Activated T-cell treated with anti-CD3 and anti-CD28 coated beads, Interleukin-2, amount 50 U/mL, for 24 hours (primary cell): Measurements from ENCODE around the gene UGGT2.
A peak's percentile ranks its signal among the peaks of the same experiment; 100 is the strongest.
"Not testable (repeated sequence)": the region's sequence is repeated elsewhere in the genome, so short reads cannot be mapped to it uniquely, and the experiment has no call there.

Source experiments
- DNase-seq: peaks from one replicate; pipeline ENCODE4 v3.0.0-alpha.2; 2020
- H3K27ac Mint-ChIP-seq: 2 replicates; pipeline ENCODE4 v1.8.0; 2020; ENCODE audit warnings: mild to moderate bottlenecking, mixed read lengths
- H3K27me3 Mint-ChIP-seq: 2 replicates; pipeline ENCODE4 v1.8.0; 2020; ENCODE audit warnings: mixed read lengths
- H3K36me3 Mint-ChIP-seq: 2 replicates; pipeline ENCODE4 v1.8.0; 2020; ENCODE audit warnings: low read depth, mixed read lengths
- H3K4me1 Mint-ChIP-seq: 2 replicates; pipeline ENCODE4 v1.8.0; 2020; ENCODE audit warnings: low read depth, mixed read lengths
- H3K4me3 Mint-ChIP-seq: 2 replicates; pipeline ENCODE4 v1.8.0; 2020; ENCODE audit warnings: mild to moderate bottlenecking, moderate library complexity, mixed read lengths
- H3K9me3 Mint-ChIP-seq: 2 replicates; pipeline ENCODE4 v1.8.0; 2020; ENCODE audit warnings: mixed read lengths

Gene UGGT2

DNA sequence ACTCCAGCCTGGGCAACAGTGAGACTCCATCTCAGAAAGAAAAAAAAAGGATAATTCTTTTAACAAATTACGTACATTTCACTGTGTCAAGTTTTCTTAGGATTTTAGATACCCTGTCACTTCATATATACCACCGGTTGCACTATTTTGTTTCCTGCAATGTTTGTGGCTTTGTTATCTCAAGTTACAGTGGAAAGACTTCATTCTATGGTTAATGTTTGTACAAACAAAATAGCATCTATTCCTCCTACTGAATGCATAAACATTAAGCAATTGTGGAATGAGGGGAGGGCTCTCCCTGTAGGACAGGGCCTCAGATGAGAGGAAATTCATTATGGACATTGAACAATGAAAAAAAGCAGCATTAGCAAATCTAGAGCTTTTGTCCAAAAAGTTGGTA is 256.2 kb downstream of the UGGT2 start:
- H3K36me3 Mint-ChIP-seq = peaks cover 30% of the 10 kb centered on the region
- no peak overlapping the region for H3K27ac Mint-ChIP-seq
- H3K4me1 Mint-ChIP-seq = no peaks in the 10 kb centered on the region
- no peak overlapping the region for H3K4me3 Mint-ChIP-seq
- H3K9me3 Mint-ChIP-seq = no peaks in the 10 kb centered on the region
- DNase-seq = no peak
- peaks cover under 1% of the 10 kb centered on the region for H3K27me3 Mint-ChIP-seq

DNA sequence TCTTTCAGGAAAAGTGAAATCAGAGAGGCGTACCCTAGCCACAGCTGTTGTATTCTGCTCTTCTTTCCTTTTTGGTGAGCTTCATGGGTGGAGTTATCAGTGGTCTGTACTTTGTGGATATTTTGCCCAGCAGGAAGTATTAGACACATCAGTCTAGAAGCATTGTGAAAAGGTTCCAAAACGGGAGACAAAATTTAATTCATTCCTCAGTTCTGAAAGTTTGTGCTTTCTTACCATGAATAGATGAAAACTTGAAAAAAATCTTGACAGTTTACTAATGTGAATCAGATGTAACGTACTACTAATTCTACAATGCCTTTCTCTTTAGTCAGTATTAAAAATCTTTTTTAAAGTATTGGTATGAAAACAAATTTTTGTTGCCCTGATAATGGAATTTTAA is 259.4 kb downstream of the UGGT2 start:
- Mint-ChIP-seq H3K36me3 (peaks cover 61% of the 10 kb centered on the region), H3K27ac (no peak overlapping the region)

DNA sequence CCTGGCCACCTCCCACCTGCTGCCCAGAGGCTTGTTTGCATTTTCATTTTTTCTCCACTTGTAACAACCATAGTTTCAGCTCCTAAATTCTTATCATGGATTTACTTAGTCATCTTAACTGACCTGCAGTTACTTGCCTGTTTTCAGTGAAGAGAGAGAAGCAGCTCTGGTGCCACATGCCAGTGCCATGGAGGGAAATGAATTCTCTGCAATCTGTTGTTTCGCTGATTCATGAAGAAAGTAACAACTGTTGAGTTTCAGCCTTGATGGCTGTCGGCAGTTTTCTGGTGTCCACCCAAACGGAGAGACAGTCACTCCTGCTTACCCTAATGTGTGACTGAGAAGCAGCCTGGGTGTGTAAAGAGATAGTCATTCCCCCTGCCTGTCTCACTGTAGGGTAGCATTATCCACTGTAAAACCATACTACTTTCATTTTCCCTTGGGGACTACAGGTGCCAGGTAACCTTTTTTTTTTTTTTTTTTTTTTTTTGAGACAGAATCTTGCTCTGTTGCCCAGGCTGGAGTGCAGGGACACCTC is 260.1 kb downstream of the UGGT2 start:
- Mint-ChIP-seq H3K27ac (peak overlapping the region; percentile 37), H3K27me3 (no peaks in the 10 kb centered on the region), H3K36me3 (peaks cover 68% of the 10 kb centered on the region)

More for the DNA sequence above, 259.4 kb downstream of the UGGT2 start:
- Mint-ChIP-seq H3K27me3 (no peaks in the 10 kb centered on the region), H3K9me3 (no peaks in the 10 kb centered on the region), H3K4me3 (no peak overlapping the region), H3K4me1 (no peaks in the 10 kb centered on the region)
- no peak for DNase-seq

DNA sequence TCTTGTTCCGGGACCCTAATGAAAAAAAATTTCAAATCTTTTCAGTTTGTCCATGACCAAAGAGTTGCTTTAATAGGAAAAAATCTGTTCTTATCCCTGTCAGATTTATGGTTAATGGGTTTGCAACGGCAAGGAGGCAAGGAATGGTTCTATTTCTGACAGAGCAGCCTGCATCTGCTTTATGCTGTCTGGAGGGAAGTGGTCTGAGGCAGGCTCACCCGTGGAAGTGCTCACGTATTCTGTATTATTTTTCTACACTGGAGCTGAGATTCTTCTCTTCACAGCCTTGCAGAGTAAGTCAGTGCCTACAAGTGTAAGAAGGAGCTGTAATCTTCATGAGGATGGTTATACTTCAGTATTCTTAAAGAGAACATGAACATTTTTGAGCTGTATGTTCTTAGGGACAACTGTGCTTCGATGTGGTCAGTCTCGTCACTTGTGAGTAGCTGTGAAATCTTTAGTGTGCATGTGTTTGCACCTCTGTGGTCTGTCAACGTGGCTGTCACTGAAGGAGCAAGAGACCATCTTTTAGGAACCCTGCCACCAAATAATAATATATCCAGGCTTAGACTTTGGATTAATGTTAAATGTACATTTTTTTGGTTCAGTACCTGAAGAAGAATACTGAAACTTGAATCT is 262.0 kb downstream of the UGGT2 start:
- Mint-ChIP-seq H3K36me3 (peaks cover 87% of the 10 kb centered on the region), H3K9me3 (no peaks in the 10 kb centered on the region), H3K27ac (no peak overlapping the region), H3K4me1 (no peaks in the 10 kb centered on the region), H3K4me3 (no peak overlapping the region), H3K27me3 (no peaks in the 10 kb centered on the region)
- DNase-seq = no peak

More for the DNA sequence above, 260.1 kb downstream of the UGGT2 start:
- DNase-seq = no peak
- Mint-ChIP-seq H3K4me1 (no peaks in the 10 kb centered on the region), H3K9me3 (no peaks in the 10 kb centered on the region), H3K4me3 (no peak overlapping the region)

DNA sequence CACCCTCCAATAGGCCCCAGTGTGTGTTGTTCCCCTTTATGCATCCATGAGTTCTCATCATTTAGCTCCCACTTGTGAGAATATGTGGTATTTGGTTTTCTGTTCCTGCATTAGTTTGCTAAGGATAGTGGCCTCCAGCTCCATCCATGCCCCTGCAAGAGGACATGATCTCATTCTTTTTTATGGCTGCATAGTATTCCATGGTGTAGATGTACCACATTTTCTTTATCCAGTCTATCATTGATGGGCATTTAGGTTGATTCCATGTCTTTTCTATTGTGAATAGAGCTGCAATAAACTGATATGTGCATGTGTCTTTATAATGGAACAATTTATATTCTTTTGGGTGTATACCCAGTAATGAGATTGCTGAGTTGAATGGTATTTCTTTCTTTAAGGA is 263.9 kb downstream of the UGGT2 start:
- H3K4me1 Mint-ChIP-seq, H3K4me3 Mint-ChIP-seq, H3K27ac Mint-ChIP-seq, H3K27me3 Mint-ChIP-seq, H3K9me3 Mint-ChIP-seq, DNase-seq: not testable (repeated sequence)
- H3K36me3 Mint-ChIP-seq = peaks cover 90% of the 10 kb centered on the region

DNA sequence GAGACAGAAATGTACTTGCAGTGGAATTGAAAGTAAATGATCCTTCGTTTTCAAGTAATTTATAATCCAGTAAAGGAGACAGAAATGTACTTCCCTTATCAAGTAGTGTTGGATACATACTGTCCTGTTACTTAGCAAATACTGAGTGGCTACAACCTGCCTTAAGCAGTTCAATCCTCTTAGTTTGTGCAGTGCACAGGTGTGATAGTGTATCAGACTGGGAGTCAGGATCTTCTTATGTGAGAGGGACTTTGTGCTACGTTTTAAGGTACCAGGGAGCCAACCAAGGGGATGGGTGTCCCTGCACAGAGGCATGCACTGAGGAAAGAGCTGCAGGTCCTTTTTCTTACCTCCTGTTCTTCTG is 265.1 kb downstream of the UGGT2 start:
- no peak for DNase-seq
- H3K27me3 Mint-ChIP-seq = no peaks in the 10 kb centered on the region
- H3K36me3 Mint-ChIP-seq = peaks cover 79% of the 10 kb centered on the region

DNA sequence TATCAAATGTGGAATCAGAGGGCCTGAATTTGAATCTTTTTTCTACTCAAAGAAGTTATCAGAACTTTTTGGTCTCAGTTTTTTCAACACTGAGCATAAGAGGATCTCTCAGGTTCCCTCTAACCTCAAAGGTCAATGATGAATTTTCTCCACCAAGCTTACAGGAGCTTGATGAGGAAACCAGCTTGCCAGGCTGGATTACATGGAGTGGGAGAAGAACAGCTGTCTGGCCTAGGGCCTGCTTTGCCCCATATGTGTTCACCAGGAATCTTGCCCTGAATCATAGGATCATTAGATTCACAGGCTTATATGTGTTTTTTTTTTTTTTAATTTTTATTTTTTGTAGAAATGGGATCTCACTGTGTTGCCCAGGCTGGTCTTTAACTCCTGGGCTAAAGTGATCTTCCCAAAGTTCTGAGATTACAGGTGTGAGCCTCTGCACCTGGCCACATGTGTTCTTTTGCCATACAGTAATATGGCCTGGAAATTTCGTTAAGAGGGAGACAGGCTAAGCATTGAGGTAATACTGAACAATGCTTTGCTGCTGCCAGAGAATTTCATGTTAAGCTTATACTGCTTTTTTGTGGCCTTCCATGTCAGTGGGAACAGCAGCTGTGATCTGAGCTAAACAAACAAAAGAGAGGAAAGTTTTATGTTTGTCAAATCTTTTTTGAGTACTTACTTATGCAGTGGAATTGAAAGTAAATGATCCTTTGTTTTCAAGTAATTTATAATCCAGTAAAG is 265.7 kb downstream of the UGGT2 start:
- DNase-seq = no peak
- Mint-ChIP-seq H3K4me1 (no peaks in the 10 kb centered on the region), H3K36me3 (peaks cover 73% of the 10 kb centered on the region), H3K9me3 (no peaks in the 10 kb centered on the region), H3K27ac (no peak overlapping the region), H3K4me3 (no peak overlapping the region), H3K27me3 (no peaks in the 10 kb centered on the region)

More for the DNA sequence above, 265.1 kb downstream of the UGGT2 start:
- Mint-ChIP-seq H3K4me3 (no peak overlapping the region), H3K4me1 (no peaks in the 10 kb centered on the region), H3K27ac (no peak overlapping the region), H3K9me3 (no peaks in the 10 kb centered on the region)

DNA sequence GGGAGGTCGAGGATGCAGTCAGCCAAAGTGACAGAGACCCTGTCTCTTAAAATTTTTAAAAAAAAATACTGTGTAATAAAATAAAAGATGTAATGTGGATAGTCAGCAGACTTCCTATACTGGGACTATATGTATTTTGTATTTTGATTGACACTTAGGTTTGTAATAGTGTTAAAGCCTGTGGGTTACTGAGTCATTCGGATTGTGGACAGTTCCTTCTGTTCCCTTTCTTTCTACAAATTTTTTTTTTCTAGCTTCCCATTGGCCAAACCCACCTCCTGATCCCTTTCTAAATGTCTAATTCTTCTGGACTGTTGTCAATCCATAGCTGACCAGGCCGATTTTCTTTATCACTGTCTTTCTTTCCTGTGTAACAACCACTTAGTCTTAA is 268.3 kb downstream of the UGGT2 start:
- Mint-ChIP-seq H3K4me1 (no peaks in the 10 kb centered on the region), H3K36me3 (peaks cover 48% of the 10 kb centered on the region), H3K4me3 (no peak overlapping the region), H3K9me3 (no peaks in the 10 kb centered on the region), H3K27me3 (no peaks in the 10 kb centered on the region), H3K27ac (no peak overlapping the region)
- no peak for DNase-seq

DNA sequence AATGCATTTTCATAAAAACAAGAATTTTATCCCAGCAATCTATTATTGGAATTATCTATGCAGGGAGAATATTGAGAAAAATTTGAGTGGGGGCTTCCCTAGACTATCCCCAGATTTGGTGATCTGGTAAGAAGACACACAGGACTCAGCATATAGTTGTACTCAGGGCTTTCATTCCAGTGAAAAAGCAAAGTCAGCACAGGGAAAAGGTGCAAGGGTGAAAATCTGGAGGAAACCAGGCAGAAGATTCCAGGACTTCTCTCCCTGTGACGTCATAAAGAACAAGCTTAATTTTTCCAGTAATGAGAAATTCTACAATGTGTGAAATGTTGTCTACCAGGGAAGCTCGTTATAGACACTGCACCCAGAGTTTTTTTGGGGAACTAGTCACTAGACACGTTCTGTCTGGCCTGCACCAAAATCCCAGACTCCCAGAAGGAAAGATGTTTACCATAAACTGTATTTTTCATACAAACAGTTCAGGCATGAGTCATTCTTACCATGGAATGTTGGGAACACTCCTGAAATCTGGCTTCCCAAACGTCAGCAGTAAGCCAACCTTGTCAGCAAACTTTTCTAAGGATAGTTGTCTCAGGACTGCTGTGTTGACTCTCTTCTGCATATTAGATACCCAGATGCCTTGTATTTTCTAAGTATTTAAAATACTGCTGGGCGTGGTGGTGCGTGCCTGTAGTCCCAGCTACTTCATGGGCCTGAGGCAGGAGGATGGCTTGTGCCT is 268.9 kb downstream of the UGGT2 start:
- Mint-ChIP-seq H3K9me3 (no peaks in the 10 kb centered on the region), H3K4me3 (no peak overlapping the region), H3K4me1 (no peaks in the 10 kb centered on the region), H3K27me3 (no peaks in the 10 kb centered on the region), H3K27ac (no peak overlapping the region), H3K36me3 (peaks cover 43% of the 10 kb centered on the region)
- no peak for DNase-seq

DNA sequence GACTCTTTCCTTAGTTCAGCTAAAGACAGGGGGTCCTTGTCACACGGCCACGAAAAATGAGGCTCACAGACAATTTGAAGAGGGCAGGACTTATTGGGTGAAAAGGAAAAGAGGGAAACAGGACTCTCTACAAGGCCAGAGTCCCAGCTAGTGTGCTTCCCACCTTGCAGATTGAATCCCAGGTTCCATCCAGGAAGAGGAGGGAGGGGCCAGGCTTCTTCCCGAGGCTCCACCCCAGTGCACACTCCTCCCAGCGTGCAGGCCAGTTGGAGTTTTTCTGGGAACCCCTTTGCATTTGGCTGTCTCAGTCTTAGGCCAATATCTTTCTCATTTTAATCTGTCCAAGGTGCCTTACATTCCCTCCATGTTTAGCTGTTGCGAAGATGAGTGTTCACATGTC is 269.5 kb downstream of the UGGT2 start:
- no peaks in the 10 kb centered on the region for H3K4me1 Mint-ChIP-seq
- H3K27ac Mint-ChIP-seq = no peak overlapping the region
- DNase-seq = no peak
- H3K36me3 Mint-ChIP-seq = peaks cover 37% of the 10 kb centered on the region
- no peaks in the 10 kb centered on the region for H3K9me3 Mint-ChIP-seq
- H3K4me3 Mint-ChIP-seq = no peak overlapping the region
- H3K27me3 Mint-ChIP-seq = no peaks in the 10 kb centered on the region

DNA sequence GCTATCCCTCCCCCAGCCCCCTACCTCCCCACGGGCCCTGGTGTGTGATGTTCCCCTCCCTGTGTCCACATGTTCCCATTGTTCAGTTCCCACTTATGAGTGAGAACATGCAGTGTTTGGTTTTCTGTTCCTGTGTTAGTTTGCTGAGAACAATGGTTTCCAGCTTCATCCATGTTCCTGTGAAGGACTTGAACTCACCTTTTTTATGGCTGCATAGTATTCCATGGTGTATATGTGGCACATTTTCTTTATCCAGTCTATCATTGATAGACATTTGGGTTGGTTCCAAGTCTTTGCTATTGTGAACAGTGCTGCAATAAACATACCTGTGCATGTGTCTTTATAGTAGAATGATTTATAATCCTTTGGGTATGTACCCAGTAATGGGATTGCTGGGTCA is 271.3 kb downstream of the UGGT2 start:
- DNase-seq, H3K27me3 Mint-ChIP-seq, H3K27ac Mint-ChIP-seq, H3K4me1 Mint-ChIP-seq, H3K9me3 Mint-ChIP-seq, H3K4me3 Mint-ChIP-seq: not testable (repeated sequence)
- peaks cover 35% of the 10 kb centered on the region for H3K36me3 Mint-ChIP-seq

DNA sequence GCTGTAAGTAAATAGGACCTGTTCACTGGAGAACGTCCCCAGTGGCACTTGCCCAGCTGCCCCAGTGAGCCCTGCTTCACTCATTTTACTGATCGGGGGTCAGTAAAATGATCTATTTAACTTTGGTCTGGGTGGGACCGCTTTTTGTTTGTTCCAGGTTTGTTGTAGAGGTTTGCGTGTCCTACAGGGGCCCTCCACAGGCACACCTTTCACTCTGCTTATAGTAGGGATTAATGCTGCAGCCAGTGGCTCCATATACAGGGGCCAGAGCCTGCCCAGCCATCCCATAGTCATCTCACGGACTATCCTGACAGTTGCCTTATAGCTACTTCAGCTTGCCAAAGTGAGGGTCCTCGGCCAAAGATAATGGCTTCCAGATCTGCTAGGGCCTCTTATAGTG is 272.2 kb downstream of the UGGT2 start:
- no peaks in the 10 kb centered on the region for H3K9me3 Mint-ChIP-seq
- H3K27me3 Mint-ChIP-seq = no peaks in the 10 kb centered on the region
- no peak overlapping the region for H3K4me3 Mint-ChIP-seq
- no peak for DNase-seq
- H3K36me3 Mint-ChIP-seq = peaks cover 35% of the 10 kb centered on the region
- H3K27ac Mint-ChIP-seq = no peak overlapping the region
- H3K4me1 Mint-ChIP-seq = no peaks in the 10 kb centered on the region

DNA sequence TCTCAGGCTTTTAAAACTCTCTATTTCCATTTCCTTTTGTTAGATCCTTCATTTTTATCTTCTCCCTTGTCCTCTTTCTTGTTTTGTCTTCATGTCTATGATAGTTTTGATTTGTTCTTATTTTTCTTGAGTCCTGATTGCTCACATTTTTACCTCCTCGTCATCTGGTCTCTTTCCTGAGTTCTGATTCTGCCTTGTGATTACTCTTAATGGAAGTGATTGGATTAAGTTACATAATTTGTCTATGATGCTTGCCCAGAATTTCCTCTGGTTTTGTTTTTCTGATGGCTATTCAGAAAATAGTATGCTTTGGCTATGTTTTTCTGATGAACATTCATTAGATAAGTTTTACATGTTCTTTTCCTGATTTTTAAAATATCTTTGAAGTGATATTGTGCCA is 273.7 kb downstream of the UGGT2 start:
- H3K36me3 Mint-ChIP-seq = peaks cover 33% of the 10 kb centered on the region
- H3K27ac Mint-ChIP-seq = no peak overlapping the region
- DNase-seq = no peak
- no peaks in the 10 kb centered on the region for H3K9me3 Mint-ChIP-seq
- H3K27me3 Mint-ChIP-seq = no peaks in the 10 kb centered on the region
- H3K4me3 Mint-ChIP-seq = no peak overlapping the region
- no peaks in the 10 kb centered on the region for H3K4me1 Mint-ChIP-seq

DNA sequence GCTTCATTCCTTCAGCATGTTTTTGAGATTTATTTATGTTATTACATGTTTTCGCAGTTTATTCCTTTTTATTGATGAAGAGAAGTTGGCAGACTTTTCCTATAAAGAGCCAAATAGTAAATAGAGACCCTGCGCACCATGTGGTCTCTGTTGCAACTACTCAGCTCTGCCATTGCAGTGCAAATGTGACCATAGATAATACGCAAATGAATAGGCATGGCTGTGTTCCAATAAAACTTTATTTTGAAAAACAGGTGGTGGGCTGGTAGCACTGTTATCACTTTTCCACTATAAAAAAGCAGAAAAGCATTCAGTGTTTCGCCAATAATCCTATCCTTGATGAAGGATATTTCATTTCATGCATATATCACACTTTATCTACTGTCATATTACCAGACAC is 281.3 kb downstream of the UGGT2 start:
- Mint-ChIP-seq H3K36me3 (peaks cover 75% of the 10 kb centered on the region), H3K27me3 (no peaks in the 10 kb centered on the region), H3K4me3 (no peak overlapping the region), H3K27ac (no peak overlapping the region), H3K4me1 (peaks cover 11% of the 10 kb centered on the region), H3K9me3 (no peaks in the 10 kb centered on the region)
- DNase-seq = no peak

DNA sequence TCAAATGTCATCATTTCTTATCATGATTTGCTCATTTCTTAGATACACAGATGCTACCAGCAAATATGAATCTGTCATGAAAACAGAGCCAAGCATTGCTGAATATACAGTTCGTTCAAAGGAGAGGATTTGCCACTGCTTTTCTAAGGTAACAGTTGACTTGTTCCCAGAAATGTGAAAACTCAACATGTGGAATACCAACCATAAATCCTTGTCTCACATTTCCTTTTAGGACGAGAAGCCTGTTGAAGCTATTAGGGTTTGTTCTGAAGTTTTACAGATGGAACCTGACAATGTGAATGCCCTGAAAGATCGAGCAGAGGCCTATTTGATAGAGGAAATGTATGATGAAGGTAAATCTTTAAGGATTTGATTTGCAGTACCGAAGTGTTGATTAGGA is 289.6 kb downstream of the UGGT2 start:
- Mint-ChIP-seq H3K27me3 (no peaks in the 10 kb centered on the region), H3K9me3 (no peaks in the 10 kb centered on the region), H3K4me1 (no peaks in the 10 kb centered on the region), H3K36me3 (peaks cover 78% of the 10 kb centered on the region), H3K4me3 (no peak overlapping the region), H3K27ac (no peak overlapping the region)
- no peak for DNase-seq
